GM12878 (cell line): Measurements from ENCODE around the gene PLXNA4. TPM values are rescaled to one million over a fixed set of nuclear protein-coding genes. Genes with fewer than 3 reads are reported as not detected.

Experiments
- ATAC-seq: fragments of 200-7000 bp; cut with Tn5 transposase; 3 replicates; pipeline ENCODE4 v1.9.1; 2020; ENCODE audit warnings: mild to moderate bottlenecking, moderate library complexity
- BruUV-seq: library from RNA; stranded (reverse); fragments of 400-500 nt; replicated peaks from 2 replicates; lab custom pipeline; 2021; lab: Mats Ljungman, UMichigan
- CTCF ChIA-PET: fragments of 300-600 bp; sonication (Branson Sonifier 250); formaldehyde crosslinking; extraction: SDS; loops from one replicate; lab custom pipeline; 2021; ENCODE audit warnings: inconsistent platforms; lab: Yijun Ruan, JAX
- POLR2A ChIA-PET: fragments of 350-600 bp; formaldehyde crosslinking; extraction: SDS; loops from one replicate; lab custom pipeline; 2021; ENCODE audit warnings: inconsistent platforms; lab: Charles Lee
- RAD21 ChIA-PET: fragments of 300-600 bp; sonication (Branson Sonifier 250); formaldehyde crosslinking; loops from one replicate; lab custom pipeline; 2023; ENCODE audit warnings: antibody characterized with exemption; ENCODE audit not compliant: unreplicated experiment; lab: Charles Lee
- SMC1A ChIA-PET: fragments of 300-600 bp; sonication (Branson Sonifier 250); formaldehyde crosslinking; loops from one replicate; lab custom pipeline; 2023; ENCODE audit not compliant: unreplicated experiment, uncharacterized antibody; lab: Charles Lee
- DNase-seq: peaks from one replicate; pipeline ENCODE4 v3.0.0-alpha.2; 2011; ENCODE audit warnings: low read depth, low spot score
- FAIRE-seq: peaks from 3 replicates; lab custom pipeline; 2011; peaks lifted over from hg19 to GRCh38; lab: Jason Lieb, UNC
- H2AFZ ChIP-seq: 2 replicates; pipeline ENCODE4 v1.6.0; 2011; ENCODE audit warnings: low read depth, low read length, control low read depth; ENCODE audit not compliant: control insufficient read depth
- H3K27ac ChIP-seq: 2 replicates; pipeline ENCODE4 v1.5.1; 2011; ENCODE audit warnings: control low read depth; ENCODE audit not compliant: control insufficient read depth, insufficient read depth
- H3K27me3 ChIP-seq, 2 experiments: replicated peaks in 1 of 2; 2 replicates each; pipeline versions ENCODE4 v1.6.0 to v1.6.1; 2011; ENCODE audit warnings: low read length in 1 of 2; ENCODE audit not compliant: control insufficient read depth in 2 of 2, insufficient read depth in 2 of 2
- H3K36me3 ChIP-seq, 2 experiments: 2 replicates each; pipeline ENCODE4 v1.5.1; 2011; ENCODE audit warnings: low read length in 1 of 2; ENCODE audit not compliant: control insufficient read depth in 2 of 2, insufficient read depth in 2 of 2
- H3K4me1 ChIP-seq: 2 replicates; pipeline ENCODE4 v1.6.1; 2011; ENCODE audit warnings: mild to moderate bottlenecking, low read length, moderate library complexity, mixed read lengths; ENCODE audit not compliant: control insufficient read depth, insufficient read depth
- H3K4me2 ChIP-seq: 2 replicates; pipeline ENCODE4 v1.6.0; 2011; ENCODE audit warnings: control low read depth; ENCODE audit not compliant: control insufficient read depth, insufficient read depth
- H3K4me3 ChIP-seq: fragments of 200-600 bp; sonication (generic); 2 replicates; pipeline ENCODE4 v1.5.1; 2016
- H3K79me2 ChIP-seq: 2 replicates; pipeline ENCODE4 v1.6.0; 2011; ENCODE audit warnings: low read length; ENCODE audit not compliant: control insufficient read depth, insufficient read depth
- H3K9ac ChIP-seq: 2 replicates; pipeline ENCODE4 v1.8.0; 2011; ENCODE audit warnings: low read length, control low read depth, mixed read lengths; ENCODE audit not compliant: control insufficient read depth, insufficient read depth
- H3K9me3 ChIP-seq: replicated peaks from 3 replicates; pipeline ENCODE4 v1.5.1; 2011; ENCODE audit warnings: mild to moderate bottlenecking, low read length; ENCODE audit not compliant: control insufficient read depth, insufficient read depth
- H4K20me1 ChIP-seq: 2 replicates; pipeline ENCODE4 v1.6.0; 2011; ENCODE audit not compliant: control insufficient read depth, insufficient read depth
- ATF7 ChIP-seq: fragments of 450-650 bp; IDR thresholded peaks from 2 replicates; pipeline ENCODE4 v1.6.1; 2016; ENCODE audit warnings: low read depth, mild to moderate bottlenecking
- E2F4 ChIP-seq: IDR thresholded peaks from 2 replicates; pipeline ENCODE4 v1.6.1; 2012; ENCODE audit warnings: low read depth, low read length, improper control_type of control experiment
- FOXK2 ChIP-seq: fragments of 450-650 bp; IDR thresholded peaks from 2 replicates; pipeline ENCODE4 v1.6.1; 2017; ENCODE audit warnings: mild to moderate bottlenecking, moderate library complexity
- NBN ChIP-seq: fragments of 450-650 bp; IDR thresholded peaks from 2 replicates; pipeline ENCODE4 v1.6.1; 2016
- NFIC ChIP-seq: IDR thresholded peaks from 2 replicates; pipeline ENCODE4 v1.6.1; 2012; ENCODE audit warnings: low read depth, mild to moderate bottlenecking, inconsistent platforms, low read length, moderate library complexity
- PAX5 ChIP-seq: IDR thresholded peaks from 2 replicates; pipeline ENCODE4 v1.6.1; 2011; ENCODE audit warnings: low read depth, low read length, borderline replicate concordance
- PAX8 ChIP-seq: fragments of 450-650 bp; IDR thresholded peaks from 2 replicates; pipeline ENCODE4 v1.6.1; 2017; ENCODE audit warnings: mild to moderate bottlenecking, moderate library complexity
- RELB ChIP-seq: fragments of 450-650 bp; IDR thresholded peaks from 2 replicates; pipeline ENCODE4 v1.6.1; 2017; ENCODE audit warnings: low read depth, mild to moderate bottlenecking, moderate library complexity
- RFX5 ChIP-seq: IDR thresholded peaks from 2 replicates; pipeline ENCODE4 v1.6.1; 2011; ENCODE audit warnings: low read depth, low read length, improper control_type of control experiment
- SMARCA5 ChIP-seq: fragments of 450-650 bp; IDR thresholded peaks from 2 replicates; pipeline ENCODE4 v1.6.1; 2017; ENCODE audit warnings: mild to moderate bottlenecking
- TAF1 ChIP-seq: IDR thresholded peaks from 2 replicates; pipeline ENCODE4 v1.6.1; 2011; ENCODE audit warnings: mild to moderate bottlenecking, low read depth, low read length, borderline replicate concordance
- ZNF622 ChIP-seq: fragments of 450-650 bp; IDR thresholded peaks from 2 replicates; pipeline ENCODE4 v1.6.1; 2017; ENCODE audit warnings: mild to moderate bottlenecking, inconsistent platforms
- ZSCAN29 ChIP-seq: fragments of 450-650 bp; IDR thresholded peaks from 2 replicates; pipeline ENCODE4 v1.6.1; 2017; ENCODE audit warnings: mild to moderate bottlenecking, moderate library complexity
- WGBS: methylation state at CpG from one replicate; pipeline ENCODE4 v1.1.6; 2016; ENCODE audit warnings: low lambda C conversion rate; ENCODE audit not compliant: insufficient replicate concordance, insufficient coverage; ENCODE audit errors: missing lambda C conversion rate; 5-methylcytosine and 5-hydroxymethylcytosine counted together
- in situ Hi-C: fragments of 300-500 bp; cut with MboI; formaldehyde crosslinking; loops from 9 replicates; pipeline ENCODE4 v1.14.3; 2018; ENCODE audit warnings: mixed read lengths
- intact Hi-C: fragments of 100-400 bp; cut with micrococcal nuclease; formaldehyde crosslinking; loops from one replicate; pipeline ENCODE4 v1.14.2; 2022; ENCODE audit not compliant: unreplicated experiment
- polyA plus RNA-seq, 11 experiments: library from polyadenylated mRNA; depleted of rRNA in 4 of 11; unstranded in 6 of 11; stranded (reverse) in 5 of 11; fragments of >200 nt; fragmentation: Nextera tagmentation in 4 of 11; fragmentation: Illumina TruSeq in 1 of 11; extraction: Ambion mirVana in 4 of 11; extraction: Trizol in 1 of 11; gene quantifications; 1 replicate in 1 of 11; 2 replicates in 10 of 11; pipeline versions ENCODE4 v1.2.1 to v1.2.3, GENCODE V29; 2011 to 2016; ENCODE audit warnings: inconsistent platforms in 2 of 11, missing spikeins in 2 of 11, low read depth in 1 of 11
- total RNA-seq, 4 experiments: library from RNA; depleted of rRNA in 3 of 4; stranded (reverse); fragments of >200 nt in 3 of 4; fragmentation: Illumina TruSeq in 1 of 4; extraction: Trizol in 1 of 4; gene quantifications; 2 replicates each; pipeline versions ENCODE4 v1.2.1 to v1.2.3, GENCODE V29; 2013 to 2021

The PLXNA4 gene
- total and polyA plus RNA-seq, 10 of the 15 experiments (the other 5 are each of a cell fraction or from before 2014, with no cell fraction given), result 0.03 TPM; not detected in 9

- Histone ChIP-seq H3K9ac (no peak overlapping the region), H4K20me1 (no peaks in the 10 kb centered on the region), H3K4me1 (no peaks in the 10 kb centered on the region), H3K27me3 (no peaks in the 10 kb centered on the region; a peak in 1 of 4 replicates), H3K9me3 (no peaks in the 10 kb centered on the region), H3K36me3 (no peaks in the 10 kb centered on the region), H3K4me3 (no peak overlapping the region), H3K79me2 (no peaks in the 10 kb centered on the region), H3K4me2 (no peak overlapping the region), H3K27ac (no peak overlapping the region), H2AFZ (no peak overlapping the region)
- BruUV-seq, result no TSS peak
- intact Hi-C loops, result no loop called here
- DNase-seq (no peak), ATAC-seq (no peak), FAIRE-seq (no peak)
- ChIA-PET CTCF (no interaction called here), RAD21 (no interaction called here), POLR2A (no interaction called here), SMC1A (no interaction called here)
- 19% methylated on average over 3 of the region's 5 CpGs for WGBS
- TF ChIP-seq NFIC, result no peak
- TF ChIP-seq E2F4, result no peak
- TF ChIP-seq RELB, result no peak
- TF ChIP-seq NBN, result no peak
- no peak for TF ChIP-seq RFX5
- no peak for TF ChIP-seq ZNF622
- no peak for TF ChIP-seq TAF1
- TF ChIP-seq ATF7, result no peak
- no peak for TF ChIP-seq ZSCAN29
- no peak for TF ChIP-seq FOXK2
- no peak for TF ChIP-seq PAX8
- no peak for TF ChIP-seq SMARCA5
- TF ChIP-seq PAX5, result no peak
- in situ Hi-C loops, result no loop called here
Observed at GRCh38 chr7:132515181-132515580, 61.1 kb downstream of the PLXNA4 start.
